ENCODE data around the gene CYP2B6.
"Not testable (repeated sequence)": the region's sequence is repeated elsewhere in the genome, so short reads cannot be mapped to it uniquely, and the experiment has no call there.

CYP2B6 gene

DNA sequence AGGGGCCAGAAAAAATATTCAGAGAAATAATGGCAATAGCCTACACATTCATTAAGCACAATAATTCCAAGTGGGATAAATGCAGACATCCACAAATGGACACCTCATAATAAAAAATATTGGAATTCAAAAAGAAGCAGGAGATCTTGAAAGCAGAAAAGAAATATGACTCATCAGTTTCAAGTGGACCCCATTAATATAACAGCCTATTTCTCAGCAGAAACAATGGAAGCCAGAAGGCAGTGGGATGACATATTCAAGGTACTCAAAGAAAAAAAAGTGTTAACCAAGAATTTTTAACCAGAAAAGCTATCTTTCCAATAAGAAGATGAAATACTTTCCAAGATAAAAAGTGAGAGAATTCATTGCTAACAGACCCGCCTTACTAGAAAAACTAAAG lies 48.7 kb downstream of the CYP2B6 start:
- DNase-seq = no peak

DNA sequence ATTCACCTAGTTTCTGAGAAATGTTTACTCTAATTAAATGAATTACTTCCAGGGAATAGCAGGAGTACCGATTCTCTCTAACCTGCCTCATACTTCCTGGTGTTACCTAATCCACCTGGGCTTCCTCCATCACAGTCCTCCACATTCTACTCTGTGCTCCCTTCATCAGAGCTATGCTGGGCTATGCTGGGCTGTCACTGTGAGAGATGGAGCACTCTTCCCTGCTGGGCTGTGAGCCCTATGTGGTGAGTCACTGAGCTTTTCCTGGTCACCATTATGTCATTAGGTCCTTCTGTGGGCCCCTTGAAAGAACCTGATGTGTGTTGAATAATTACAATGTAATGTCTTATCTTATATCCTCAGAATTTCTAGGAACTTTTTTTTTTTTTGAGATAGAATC lies 54.0 kb downstream of the CYP2B6 start:
- not testable (repeated sequence) for DNase-seq

DNA sequence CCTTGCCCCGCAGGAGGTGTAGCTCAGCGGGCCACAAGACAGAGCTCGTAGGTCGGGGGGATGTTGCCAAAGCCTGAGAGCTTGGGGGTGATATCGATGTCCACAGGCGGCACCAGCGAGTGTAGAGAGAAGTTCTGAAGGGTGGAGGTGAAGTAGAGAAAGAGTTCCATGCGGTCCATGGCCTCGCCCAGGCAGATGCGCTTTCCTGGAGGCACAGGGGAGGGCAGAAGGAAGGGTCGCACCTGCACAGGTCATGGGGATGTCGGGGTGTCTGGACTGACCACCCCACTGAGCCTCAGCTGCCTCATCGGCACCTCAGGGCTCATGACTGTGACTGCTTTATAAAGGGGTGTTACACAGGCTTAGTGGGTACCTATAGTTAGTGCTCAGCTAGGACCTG lies 59.3 kb downstream of the CYP2B6 start:
- DNase-seq = no peak

DNA sequence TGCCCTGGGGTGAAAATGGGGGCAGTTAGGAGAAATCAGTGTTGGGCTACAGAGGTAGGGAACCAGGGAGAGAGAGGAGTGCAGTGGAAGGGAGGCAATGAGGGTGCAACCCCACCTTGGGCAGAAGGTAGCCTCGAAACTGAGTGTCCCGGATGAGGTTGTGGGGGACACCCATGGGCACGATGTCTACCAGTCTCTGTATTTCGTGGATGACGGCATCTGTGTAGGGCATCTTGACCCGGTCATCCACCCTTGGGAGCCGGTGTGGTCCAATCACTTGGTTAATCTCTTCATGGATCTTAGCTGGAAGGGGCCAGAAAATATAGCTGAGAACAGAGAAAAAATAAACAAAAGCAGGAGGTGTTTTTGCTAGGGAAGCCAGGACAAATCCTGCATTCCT lies 61.1 kb downstream of the CYP2B6 start:
- DNase-seq = not testable (repeated sequence)

DNA sequence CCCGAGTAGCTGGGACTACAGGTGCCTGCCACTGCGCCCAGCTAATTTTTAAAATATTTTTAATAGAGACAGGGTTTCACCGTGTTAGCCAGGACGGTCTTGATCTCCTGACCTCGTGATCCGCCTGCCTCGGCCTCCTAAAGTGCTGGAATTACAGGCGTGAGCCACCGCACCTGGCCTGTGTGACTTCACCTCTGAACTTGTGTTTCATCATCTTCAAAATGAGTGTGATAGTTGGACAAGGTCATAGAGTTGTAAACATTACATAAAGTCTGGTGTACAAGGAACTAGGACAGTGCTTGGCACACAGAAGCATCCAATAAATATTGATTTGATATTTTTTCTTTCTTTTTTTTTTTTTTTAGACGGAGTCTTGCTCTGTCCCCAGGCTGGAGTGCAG lies 62.2 kb downstream of the CYP2B6 start:
- DNase-seq = not testable (repeated sequence)

DNA sequence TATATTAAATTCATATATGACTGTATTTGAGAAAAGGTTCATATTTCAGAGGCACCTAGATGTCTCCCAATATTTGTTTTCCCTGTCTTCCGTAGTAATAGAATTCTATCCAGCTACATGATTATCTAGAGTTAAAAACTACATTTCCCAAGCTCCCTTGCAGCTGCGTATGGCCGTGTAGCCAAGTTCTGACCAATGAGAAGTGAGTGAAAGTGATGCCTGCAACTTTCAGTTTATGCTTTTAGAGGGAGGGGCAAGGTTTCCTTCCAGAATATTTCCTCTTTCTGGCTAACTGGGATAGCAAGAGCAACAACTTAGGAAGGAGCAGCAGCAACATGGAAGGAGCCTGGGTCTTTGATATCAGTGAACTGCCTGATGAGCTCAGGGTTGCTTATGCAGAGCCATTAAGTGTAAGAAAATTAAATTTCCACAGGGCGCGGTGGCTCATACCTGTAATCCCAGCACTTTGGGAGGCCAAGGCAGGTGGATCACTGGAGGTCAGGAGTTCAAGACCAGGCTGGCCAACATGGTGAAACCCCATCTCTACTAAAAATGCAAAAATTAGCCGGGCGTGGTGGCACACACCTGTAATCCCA lies 74.0 kb downstream of the CYP2B6 start:
- no peak for DNase-seq

Data from SIG-M5 (cell line).